OCI-LY3 (cell line): Measurements from ENCODE around the gene AGBL1.

ENCODE experiments used
- H2AFZ ChIP-seq: fragments of 200-600, 300-600 bp; shearing (Covaris generic); 2 replicates; pipeline ENCODE4 v1.6.0; 2014; ENCODE audit warnings: antibody characterized with exemption, low read depth, low read length
- H3K27ac ChIP-seq: fragments of 200-600, 300-600 bp; sonication (generic); 2 replicates; pipeline ENCODE4 v1.5.1; 2014; ENCODE audit warnings: mild to moderate bottlenecking, low read length, moderate library complexity, mixed read lengths
- H3K27me3 ChIP-seq: fragments of 200-600, 300-600 bp; sonication (generic); 2 replicates; pipeline ENCODE4 v1.6.1; 2014; ENCODE audit warnings: low read depth, low read length, mixed read lengths
- H3K36me3 ChIP-seq: fragments of 200-600, 300-600 bp; sonication (generic); replicated peaks from 2 replicates; pipeline ENCODE3; 2014; ENCODE audit warnings: low read depth, low read length, mixed read lengths
- H3K4me1 ChIP-seq: fragments of 300-600, 200-600 bp; sonication (generic); 2 replicates; pipeline ENCODE4 v1.6.1; 2014; ENCODE audit warnings: low read length, mixed read lengths
- H3K4me2 ChIP-seq: fragments of 200-600, 300-600 bp; sonication (generic); 2 replicates; pipeline ENCODE4 v1.6.1; 2014; ENCODE audit warnings: low read length, mixed read lengths
- H3K4me3 ChIP-seq: fragments of 300-600, 200-600 bp; sonication (generic); 2 replicates; pipeline ENCODE4 v1.5.1; 2014; ENCODE audit warnings: antibody characterized with exemption, mild to moderate bottlenecking, low read length, moderate library complexity
- H3K79me2 ChIP-seq: fragments of 300-600, 200-600 bp; shearing (Covaris generic); 2 replicates; pipeline ENCODE4 v1.6.1; 2014; ENCODE audit warnings: mild to moderate bottlenecking, low read length, mixed read lengths
- H3K9ac ChIP-seq: fragments of 300-600, 200-600 bp; shearing (Covaris generic); 2 replicates; pipeline ENCODE4 v1.6.0; 2014; ENCODE audit warnings: mild to moderate bottlenecking, low read length, moderate library complexity
- H3K9me3 ChIP-seq: fragments of 200-600, 300-600 bp; shearing (Covaris generic); 2 replicates; pipeline ENCODE4 v1.6.1; 2014; ENCODE audit warnings: low read length, mixed read lengths; ENCODE audit not compliant: insufficient read depth
- H4K20me1 ChIP-seq: fragments of 200-600, 300-600 bp; sonication (generic); 2 replicates; pipeline ENCODE4 v1.6.1; 2016; ENCODE audit warnings: low read length, mixed read lengths; ENCODE audit not compliant: insufficient read depth
- CTCF ChIP-seq: fragments of 200-600, 300-600 bp; sonication (generic); IDR thresholded peaks from 2 replicates; pipeline ENCODE4 v1.5.1; 2014; ENCODE audit warnings: antibody characterized with exemption, low read length, low read depth
- EZH2phosphoT487 ChIP-seq: fragments of 200-600 bp; shearing (Covaris generic); IDR thresholded peaks from 2 replicates; pipeline ENCODE4 v1.6.1; 2018; ENCODE audit warnings: antibody characterized with exemption, mixed run types, low read depth

The AGBL1 gene

DNA sequence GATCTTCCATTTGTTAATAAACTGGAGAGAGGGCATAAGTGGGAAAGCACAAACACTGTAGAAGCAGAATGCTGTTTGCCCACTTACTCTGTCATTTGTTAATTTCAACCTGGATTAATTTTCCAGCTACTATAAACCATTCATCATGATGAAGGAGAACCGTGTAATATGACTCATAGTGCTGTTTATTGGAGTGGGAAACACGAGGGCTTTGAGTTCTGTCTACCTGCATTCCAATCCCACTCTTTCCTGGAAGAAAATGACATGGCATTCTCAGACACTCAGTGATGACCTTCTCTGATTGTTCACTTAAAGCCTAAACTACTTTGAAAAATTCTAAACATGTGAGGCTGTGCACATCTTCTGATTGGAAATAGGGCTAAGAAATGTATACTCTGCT lies 826.7 kb downstream of the AGBL1 start:
- Histone ChIP-seq H3K4me3 (no peak overlapping the region), H3K9ac (no peak overlapping the region)

GRCh38 chr15:86911022-86911421 lies 831.4 kb downstream of the AGBL1 start:
- no peak overlapping the region for H3K9ac ChIP-seq

More for the DNA sequence above, 826.7 kb downstream of the AGBL1 start:
- TF ChIP-seq CTCF (no peak), EZH2phosphoT487 (no peak)
- Histone ChIP-seq H3K36me3 (no peaks in the 10 kb centered on the region), H3K4me2 (no peak overlapping the region), H3K9me3 (no peaks in the 10 kb centered on the region), H3K27ac (no peak overlapping the region), H2AFZ (no peak overlapping the region), H3K27me3 (no peaks in the 10 kb centered on the region), H3K79me2 (no peaks in the 10 kb centered on the region), H3K4me1 (no peaks in the 10 kb centered on the region), H4K20me1 (no peaks in the 10 kb centered on the region)

GRCh38 chr15:86912661-86913060 lies 833.0 kb downstream of the AGBL1 start:
- H3K4me3 ChIP-seq = no peak overlapping the region
- H3K79me2 ChIP-seq = no peaks in the 10 kb centered on the region
- H3K9ac ChIP-seq = no peak overlapping the region
- no peak overlapping the region for H3K27ac ChIP-seq
- H3K9me3 ChIP-seq = no peaks in the 10 kb centered on the region
- H3K36me3 ChIP-seq = no peaks in the 10 kb centered on the region
- no peak overlapping the region for H2AFZ ChIP-seq
- TF ChIP-seq EZH2phosphoT487 (no peak), CTCF (no peak)
- H4K20me1 ChIP-seq = no peaks in the 10 kb centered on the region
- no peaks in the 10 kb centered on the region for H3K4me1 ChIP-seq
- H3K27me3 ChIP-seq = no peaks in the 10 kb centered on the region; the same call in 1 of the 2 replicates
- H3K4me2 ChIP-seq = no peak overlapping the region

More at GRCh38 chr15:86911022-86911421, 831.4 kb downstream of the AGBL1 start:
- no peak overlapping the region for H3K4me3 ChIP-seq
- H3K4me1 ChIP-seq = no peaks in the 10 kb centered on the region
- no peaks in the 10 kb centered on the region for H3K36me3 ChIP-seq
- H2AFZ ChIP-seq = no peak overlapping the region
- H4K20me1 ChIP-seq = no peaks in the 10 kb centered on the region
- TF ChIP-seq CTCF = no peak
- H3K27me3 ChIP-seq = no peaks in the 10 kb centered on the region; the same call in 1 of the 2 replicates
- H3K9me3 ChIP-seq = no peaks in the 10 kb centered on the region
- H3K27ac ChIP-seq = no peak overlapping the region
- H3K79me2 ChIP-seq = no peaks in the 10 kb centered on the region
- no peak overlapping the region for H3K4me2 ChIP-seq

GRCh38 chr15:86915811-86916331 lies 836.2 kb downstream of the AGBL1 start:
- Histone ChIP-seq H3K4me2 (no peak overlapping the region), H3K27ac (no peak overlapping the region), H3K27me3 (peaks cover 8% of the 10 kb centered on the region), H3K4me1 (no peaks in the 10 kb centered on the region), H3K9me3 (no peaks in the 10 kb centered on the region), H4K20me1 (no peaks in the 10 kb centered on the region), H3K79me2 (no peaks in the 10 kb centered on the region), H3K4me3 (no peak overlapping the region), H2AFZ (no peak overlapping the region), H3K36me3 (no peaks in the 10 kb centered on the region), H3K9ac (no peak overlapping the region)
- no peak for TF ChIP-seq EZH2phosphoT487
- peak; percentile 43 for TF ChIP-seq CTCF
